Adrenal gland (tissue), 12 donors: Measurements from ENCODE around the gene SOCS6. TPM values are rescaled to one million over a fixed set of nuclear protein-coding genes. Genes with fewer than 3 reads are reported as not detected.

Source experiments
- DNase-seq, 7 donors: peaks; one replicate each; pipeline ENCODE4 v3.0.0-alpha.2; 2019 to 2020
- H3K27ac ChIP-seq, 5 donors: fragments of 200-600 bp; sonication (generic) in 4 of 5; 1 replicate in 3 of 5; 2 replicates in 2 of 5; pipeline versions ENCODE4 v1.5.1 to v1.8.0; 2016 to 2020; ENCODE audit warnings: mild to moderate bottlenecking in 1 of 5
- H3K27me3 ChIP-seq: fragments of 200-600 bp; 2 replicates; pipeline ENCODE4 v1.8.0; 2021
- H3K36me3 ChIP-seq, 2 donors: fragments of 200-600 bp; replicated peaks in 1 of 2; 1 replicate in 1 of 2; 2 replicates in 1 of 2; pipeline versions ENCODE4 v1.5.1 to v1.8.0; 2018 to 2022
- H3K4me1 ChIP-seq, 2 donors: fragments of 200-600 bp; replicated peaks in 1 of 2; 1 replicate in 1 of 2; 2 replicates in 1 of 2; pipeline versions ENCODE4 v1.5.1 to v1.8.0; 2018 to 2021
- H3K4me3 ChIP-seq, 4 donors: fragments of 200-600 bp; sonication (generic) in 3 of 4; one replicate each; pipeline ENCODE4 v1.5.1; 2016 to 2018
- H3K9me3 ChIP-seq, 3 donors: fragments of 200-600 bp; sonication (generic) in 1 of 3; replicated peaks in 1 of 3; 1 replicate in 2 of 3; 2 replicates in 1 of 3; pipeline versions ENCODE4 v1.5.1 to v1.8.0; 2016 to 2021
- CTCF ChIP-seq, 6 experiments: fragments of 450-650 bp in 4 of 6; fragments of 200-600 bp in 2 of 6; sonication (generic) in 1 of 6; IDR thresholded peaks; 1 replicate in 5 of 6; 2 replicates in 1 of 6; pipeline versions ENCODE4 v1.5.1 to v1.8.0; 2016 to 2021; ENCODE audit warnings: antibody characterized with exemption in 6 of 6, mild to moderate bottlenecking in 2 of 6, moderate library complexity in 1 of 6
- POLR2A ChIP-seq, 2 donors: fragments of 450-650 bp; IDR thresholded peaks; one replicate each; pipeline ENCODE4 v1.6.1; 2017; ENCODE audit warnings: antibody characterized with exemption in 2 of 2, mild to moderate bottlenecking in 2 of 2, moderate library complexity in 1 of 2
- WGBS, 4 donors: extraction: QIAGEN DNeasy Blood & Tissue Kit in 2 of 4; methylation state at CpG; one replicate each; pipeline versions ENCODE4 v1.1.5 to v1.1.7; 2013 to 2017; 5-methylcytosine and 5-hydroxymethylcytosine counted together
- intact Hi-C, 2 donors: fragments of 100-400 bp; cut with DNase I; formaldehyde crosslinking; loops; one replicate each; pipeline versions ENCODE4 v1.14.1 to v1.15.0; 2022 to 2023
- polyA plus RNA-seq, 3 donors: library from polyadenylated mRNA; stranded (reverse); fragments of 200-250 nt in 2 of 3; fragments of 350-450 nt in 1 of 3; fragmentation: Illumina TruSeq in 1 of 3; extraction: RNeasy Lipid Tissue Mini Kit (QIAGEN cat#74804) in 1 of 3; gene quantifications; one replicate each; pipeline ENCODE4 v1.2.3, GENCODE V29; 2013 to 2014
- total RNA-seq, 9 donors: library from RNA; depleted of rRNA in 4 of 9; stranded (reverse); fragments of >200 nt in 4 of 9; fragments of 120-200 nt in 1 of 9; fragmentation: NEBNext Ultra II Directional in 1 of 9; extraction: Animal tissue kit (Norgen Biotek cat#: 25700) in 1 of 9; gene quantifications; one replicate each; pipeline versions ENCODE4 v1.1.0 to v1.2.4, GENCODE V29; 2013 to 2023
- donor health status: healthy with polysubstance abuse.
- donor health status: Bipolar disorder and iron deficiency.
- donor health status: DM: yes; HTN: yes; CAD: no.
- donor health status: DM: no; HTN: no; CAD: no.
- donor health status: DM: no; HTN: no; CAD: no.
- donor health status: DM: yes; HTN: yes; CAD: no.

Gene SOCS6
- total and polyA plus RNA-seq, 12 donors, result 4.3 to 25.5 (median 17.4) TPM

GRCh38 chr18:70296781-70297180 is 7.9 kb downstream of the SOCS6 start:
- no peak overlapping the region for H3K27ac ChIP-seq
- WGBS, 4 donors, result 76 to 89% (median 83%) methylated on average over 2 of the region's 2 CpGs

GRCh38 chr18:70299393-70299792 is 10.5 kb downstream of the SOCS6 start:
- WGBS, 4 donors, result 73 to 80% (median 80%) methylated on average over 8 of the region's 8 CpGs
- H3K36me3 ChIP-seq, result no peaks in the 10 kb centered on the region
- peaks cover 9 to 54% of the 10 kb centered on the region in 2 donors for H3K4me1 ChIP-seq
- H3K27me3 ChIP-seq, result no peaks in the 10 kb centered on the region
- H3K27ac ChIP-seq, result no peak overlapping the region
- DNase-seq, result no peak
- no peak overlapping the region for H3K4me3 ChIP-seq
- TF ChIP-seq POLR2A (IDR thresholded peaks at IDR 0.05), result no peak
- TF ChIP-seq CTCF (IDR thresholded peaks at IDR 0.05), result no peak
- H3K9me3 ChIP-seq, result no peaks in the 10 kb centered on the region
- intact Hi-C loops, result no loop called here

More at GRCh38 chr18:70296781-70297180, 7.9 kb downstream of the SOCS6 start:
- H3K36me3 ChIP-seq, result no peaks in the 10 kb centered on the region
- H3K4me1 ChIP-seq, result peaks cover 9 to 60% of the 10 kb centered on the region in 2 donors
- no peak for DNase-seq
- H3K27me3 ChIP-seq, result no peaks in the 10 kb centered on the region
- intact Hi-C loops, result no loop called here
- no peaks in the 10 kb centered on the region for H3K9me3 ChIP-seq
- no peak for TF ChIP-seq POLR2A (IDR thresholded peaks at IDR 0.05)
- no peak overlapping the region for H3K4me3 ChIP-seq

- no peak for TF ChIP-seq POLR2A (IDR thresholded peaks at IDR 0.05)
- TF ChIP-seq CTCF (IDR thresholded peaks at IDR 0.05), result no peak
- Histone ChIP-seq H3K36me3 (no peaks in the 10 kb centered on the region), H3K27ac (no peak overlapping the region), H3K4me1 (peaks cover 0 to 32% of the 10 kb centered on the region in 2 donors), H3K9me3 (no peaks in the 10 kb centered on the region), H3K27me3 (no peaks in the 10 kb centered on the region), H3K4me3 (no peak overlapping the region)
- intact Hi-C loops, result no loop called here
- no peak for DNase-seq
- WGBS, 4 donors, result 92 to 96% (median 94%) methylated on average over 5 of the region's 5 CpGs
These were observed 12.8 kb downstream of the SOCS6 start for GRCh38 chr18:70301667-70302066.

GRCh38 chr18:70308555-70309294 is 19.9 kb downstream of the SOCS6 start:
- no peak overlapping the region for H3K4me3 ChIP-seq
- peaks cover 0 to 12% of the 10 kb centered on the region in 2 donors for H3K4me1 ChIP-seq
- WGBS, 4 donors, result 88 to 97% (median 95%) methylated on average over 1 of the region's 1 CpG
- no peak for DNase-seq
- H3K9me3 ChIP-seq, result no peaks in the 10 kb centered on the region
- H3K27me3 ChIP-seq, result no peaks in the 10 kb centered on the region
- no peaks in the 10 kb centered on the region for H3K36me3 ChIP-seq
- no peak overlapping the region for H3K27ac ChIP-seq
- TF ChIP-seq CTCF (IDR thresholded peaks at IDR 0.05) (no peak), POLR2A (IDR thresholded peaks at IDR 0.05) (no peak)
- intact Hi-C loops, result no loop called here
